Neuronal stem cell (in vitro differentiated cells): ENCODE results near the gene BRINP2.

ENCODE experiments used
- DNase-seq: peaks from one replicate; pipeline ENCODE4 v3.0.0-alpha.2; 2013; ENCODE audit warnings: low spot score
- H2AFZ ChIP-seq: one replicate; pipeline ENCODE4 v1.6.1; 2013; ENCODE audit warnings: mild to moderate bottlenecking, low read length, inconsistent platforms
- H2AK5ac ChIP-seq: 2 replicates; pipeline ENCODE4 v1.6.1; 2013; ENCODE audit warnings: low read depth, mild to moderate bottlenecking, inconsistent platforms, low read length, moderate library complexity, mixed read lengths
- H2BK120ac ChIP-seq: 2 replicates; pipeline ENCODE4 v1.6.1; 2013; ENCODE audit warnings: low read depth, mild to moderate bottlenecking, inconsistent platforms, low read length, moderate library complexity, mixed read lengths
- H2BK12ac ChIP-seq: one replicate; pipeline ENCODE4 v1.6.1; 2013; ENCODE audit warnings: low read length, inconsistent platforms
- H2BK15ac ChIP-seq: 2 replicates; pipeline ENCODE4 v1.6.1; 2013; ENCODE audit warnings: mild to moderate bottlenecking, low read length, inconsistent platforms, mixed read lengths
- H2BK5ac ChIP-seq: one replicate; pipeline ENCODE4 v1.6.1; 2013; ENCODE audit warnings: inconsistent platforms, mild to moderate bottlenecking, low read length, moderate library complexity
- H3K14ac ChIP-seq: one replicate; pipeline ENCODE4 v1.6.1; 2013; ENCODE audit warnings: low read length, inconsistent platforms
- H3K18ac ChIP-seq: 2 replicates; pipeline ENCODE4 v1.6.1; 2013; ENCODE audit warnings: low read length, inconsistent platforms
- H3K23ac ChIP-seq: 2 replicates; pipeline ENCODE4 v1.6.1; 2013; ENCODE audit warnings: low read depth, mild to moderate bottlenecking, mixed read lengths, low read length, inconsistent platforms; ENCODE audit not compliant: poor library complexity
- H3K27ac ChIP-seq: replicated peaks from 3 replicates; pipeline ENCODE4 v1.5.1; 2013; ENCODE audit warnings: low read length, inconsistent platforms
- H3K27me3 ChIP-seq, 3 experiments: 2 replicates each; pipeline ENCODE4 v1.6.1; 2013; ENCODE audit warnings: low read length in 3 of 3, mild to moderate bottlenecking in 2 of 3, inconsistent platforms in 1 of 3, low read depth in 1 of 3, mixed read lengths in 1 of 3, moderate library complexity in 1 of 3; ENCODE audit not compliant: control insufficient read depth in 3 of 3, insufficient read depth in 3 of 3
- H3K36me3 ChIP-seq, 2 donors: replicated peaks in 1 of 2; 2 replicates each; pipeline ENCODE4 v1.6.1; 2013; ENCODE audit warnings: low read length in 2 of 2; ENCODE audit not compliant: control insufficient read depth in 2 of 2, insufficient read depth in 2 of 2
- H3K4ac ChIP-seq: 2 replicates; pipeline ENCODE4 v1.6.1; 2013; ENCODE audit warnings: inconsistent platforms, mild to moderate bottlenecking, low read length, moderate library complexity
- H3K4me1 ChIP-seq, 2 donors: 1 replicate in 1 of 2; 2 replicates in 1 of 2; pipeline ENCODE4 v1.6.1; 2013; ENCODE audit warnings: low read length in 2 of 2, low read depth in 1 of 2; ENCODE audit not compliant: control insufficient read depth in 2 of 2, insufficient read depth in 1 of 2
- H3K4me2 ChIP-seq: one replicate; pipeline ENCODE4 v1.6.1; 2013; ENCODE audit warnings: mild to moderate bottlenecking, low read length, inconsistent platforms; ENCODE audit not compliant: insufficient read depth, poor library complexity, severe bottlenecking
- H3K4me3 ChIP-seq, 2 donors: 2 replicates each; pipeline ENCODE4 v1.5.1; 2013; ENCODE audit warnings: low read length in 2 of 2, mild to moderate bottlenecking in 2 of 2, inconsistent platforms in 1 of 2, moderate library complexity in 1 of 2
- H3K79me1 ChIP-seq: one replicate; pipeline ENCODE4 v1.6.1; 2013; ENCODE audit warnings: low read depth, mild to moderate bottlenecking, inconsistent platforms, low read length, moderate library complexity
- H3K9ac ChIP-seq: one replicate; pipeline ENCODE4 v1.6.1; 2013; ENCODE audit warnings: mild to moderate bottlenecking, low read depth, low read length, inconsistent platforms; ENCODE audit not compliant: poor library complexity
- H3K9me3 ChIP-seq, 2 donors: replicated peaks in 1 of 2; 2 replicates each; pipeline versions ENCODE3 to v1.6.1; 2013; ENCODE audit warnings: low read length in 2 of 2, mild to moderate bottlenecking in 2 of 2, inconsistent platforms in 1 of 2, low read depth in 1 of 2, mixed read lengths in 1 of 2, moderate library complexity in 1 of 2; ENCODE audit not compliant: control insufficient read depth in 2 of 2, insufficient read depth in 1 of 2
- H4K8ac ChIP-seq: one replicate; pipeline ENCODE4 v1.6.1; 2013; ENCODE audit warnings: low read depth, mild to moderate bottlenecking, inconsistent platforms, low read length, moderate library complexity
- H4K91ac ChIP-seq: one replicate; pipeline ENCODE4 v1.6.1; 2013; ENCODE audit warnings: low read length, low read depth, mild to moderate bottlenecking, inconsistent platforms; ENCODE audit not compliant: poor library complexity
- WGBS, 2 donors: extraction: QIAGEN DNeasy Blood & Tissue Kit; methylation state at CpG; one replicate each; pipeline ENCODE4 v1.1.7; 2013; ENCODE audit warnings: missing lambda C conversion rate in 2 of 2, mixed read lengths in 1 of 2; ENCODE audit not compliant: insufficient read length in 2 of 2, insufficient replicate concordance in 1 of 2; ENCODE audit errors: extremely low coverage in 2 of 2; 5-methylcytosine and 5-hydroxymethylcytosine counted together

The BRINP2 gene

GRCh38 chr1:177300431-177300830 is 129.7 kb downstream of the BRINP2 start:
- Histone ChIP-seq H2AFZ (no peak overlapping the region), H3K4me2 (no peak overlapping the region), H3K4ac (no peak overlapping the region), H3K23ac (no peak overlapping the region), H3K9me3 (no peaks in the 10 kb centered on the region), H3K9ac (no peak overlapping the region), H2BK12ac (no peak overlapping the region), H4K8ac (no peak overlapping the region), H3K36me3 (no peaks in the 10 kb centered on the region), H3K27ac (no peak overlapping the region), H3K4me1 (peaks cover 0 to 9% of the 10 kb centered on the region in 2 donors), H2BK5ac (no peak overlapping the region), H2AK5ac (no peak overlapping the region), H4K91ac (no peak overlapping the region), H3K79me1 (no peaks in the 10 kb centered on the region), H3K14ac (no peak overlapping the region), H2BK120ac (no peak overlapping the region), H3K18ac (no peak overlapping the region), H2BK15ac (no peak overlapping the region), H3K4me3 (no peak overlapping the region), H3K27me3 (no peaks in the 10 kb centered on the region)
- no CpG with 5 or more reads among the region's 1 CpG for WGBS, 2 donors
- DNase-seq, result no peak

- no peak overlapping the region for H2BK12ac ChIP-seq
- no peak overlapping the region for H3K4ac ChIP-seq
- H4K91ac ChIP-seq, result no peak overlapping the region
- no peak overlapping the region for H3K4me3 ChIP-seq
- no peak overlapping the region for H3K14ac ChIP-seq
- no peaks in the 10 kb centered on the region for H3K27me3 ChIP-seq
- H3K79me1 ChIP-seq, result no peaks in the 10 kb centered on the region
- H4K8ac ChIP-seq, result no peak overlapping the region
- no peak overlapping the region for H3K9ac ChIP-seq
- no peak overlapping the region for H2AK5ac ChIP-seq
- no peak overlapping the region for H2BK120ac ChIP-seq
- no peak overlapping the region for H3K27ac ChIP-seq
- no peak overlapping the region for H3K4me2 ChIP-seq
- no peak overlapping the region for H3K23ac ChIP-seq
- WGBS, 2 donors, result no CpG with 5 or more reads among the region's 1 CpG
- DNase-seq, result no peak
- H2BK15ac ChIP-seq, result no peak overlapping the region
- H2BK5ac ChIP-seq, result no peak overlapping the region
- H3K18ac ChIP-seq, result no peak overlapping the region
- H3K9me3 ChIP-seq, result no peaks in the 10 kb centered on the region
- no peak overlapping the region for H2AFZ ChIP-seq
- no peaks in the 10 kb centered on the region for H3K36me3 ChIP-seq
- peaks cover 0 to 10% of the 10 kb centered on the region in 2 donors for H3K4me1 ChIP-seq
Observed at GRCh38 chr1:177301425-177302124, 130.8 kb downstream of the BRINP2 start.

- H3K14ac ChIP-seq, result no peak overlapping the region
- DNase-seq, result no peak
- H2BK120ac ChIP-seq, result no peak overlapping the region
- H3K4me2 ChIP-seq, result no peak overlapping the region
- H3K27ac ChIP-seq, result no peak overlapping the region
- no peak overlapping the region for H3K9ac ChIP-seq
- H3K18ac ChIP-seq, result peak overlapping the region; percentile 12
- no peaks in the 10 kb centered on the region for H3K27me3 ChIP-seq
- H2BK12ac ChIP-seq, result no peak overlapping the region
- H3K4ac ChIP-seq, result no peak overlapping the region
- H2BK15ac ChIP-seq, result no peak overlapping the region
- no peak overlapping the region for H2BK5ac ChIP-seq
- WGBS, 2 donors, result no CpG with 5 or more reads among the region's 7 CpGs
- H4K8ac ChIP-seq, result no peak overlapping the region
- H3K36me3 ChIP-seq, result no peaks in the 10 kb centered on the region
- H3K4me3 ChIP-seq, result no peak overlapping the region
- no peak overlapping the region for H2AFZ ChIP-seq
- H3K23ac ChIP-seq, result no peak overlapping the region
- no peak overlapping the region for H4K91ac ChIP-seq
- H3K4me1 ChIP-seq, result peaks cover 0 to 10% of the 10 kb centered on the region in 2 donors
- H2AK5ac ChIP-seq, result no peak overlapping the region
- H3K79me1 ChIP-seq, result no peaks in the 10 kb centered on the region
- no peaks in the 10 kb centered on the region for H3K9me3 ChIP-seq
Observed at GRCh38 chr1:177302357-177303044, 131.7 kb downstream of the BRINP2 start.
